Measurements from ENCODE around the gene PARD3. TPM values are rescaled to one million over a fixed set of nuclear protein-coding genes. Genes with fewer than 3 reads are reported as not detected.

PARD3 gene
- polyA plus RNA-seq, 2 of the 4 experiments (the other 2 are of a cell fraction): 110 to 200 TPM

DNA sequence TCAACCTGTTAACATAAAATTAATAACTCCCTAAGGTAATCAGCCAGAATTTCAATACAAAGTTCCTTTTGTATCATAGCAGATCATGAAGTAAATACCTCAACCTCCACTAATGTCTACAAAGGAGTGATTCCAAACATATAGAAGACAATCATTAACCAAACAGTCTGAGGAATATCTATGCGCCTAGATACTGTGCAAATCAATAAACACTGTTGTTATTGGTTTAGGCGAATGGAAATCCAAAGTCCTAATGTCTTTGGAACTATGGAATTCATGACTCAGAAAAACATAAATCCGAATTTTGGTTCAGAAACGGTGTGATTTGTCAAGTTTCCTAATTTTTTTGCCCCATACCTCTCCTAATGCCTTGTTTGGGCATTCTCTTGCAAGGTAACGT, 469.7 kb downstream of the PARD3 start (continued):
- TF ChIP-seq RCOR1 (IDR thresholded peaks at IDR 0.05; ENCODE audit: low read depth, low read length) (no peak), CBX2 (IDR thresholded peaks at IDR 0.05; ENCODE audit: borderline replicate concordance, low read depth) (no peak), HDAC2 (IDR thresholded peaks at IDR 0.05) (no peak), RNF2 (IDR thresholded peaks at IDR 0.05; ENCODE audit: borderline replicate concordance, low read depth) (no peak), HEYL (CRISPR knock-in tag; IDR thresholded peaks at IDR 0.05) (no peak)

DNA sequence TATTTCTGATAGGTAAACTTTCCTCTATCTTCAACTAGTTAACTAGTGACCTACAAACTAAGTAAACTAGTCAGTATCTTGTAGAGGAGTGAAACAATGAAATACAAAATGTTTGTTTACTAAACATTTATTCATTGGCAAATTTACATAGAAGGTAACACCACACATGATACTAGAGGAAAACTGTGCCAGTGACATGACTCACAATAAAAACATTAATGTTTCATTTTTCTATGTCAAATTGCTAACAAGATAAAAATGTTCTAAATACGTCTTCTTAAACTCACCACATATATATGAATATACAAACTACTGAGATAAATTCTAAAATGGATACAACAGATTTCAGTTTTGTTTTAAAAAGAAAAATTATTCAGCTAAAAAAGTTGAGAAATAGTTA, 471.3 kb downstream of the PARD3 start:
- ATAC-seq: no peak
- H3K4me3 ChIP-seq: no peak overlapping the region
- POLR2A ChIA-PET: no interaction called here
- H3K4me2 ChIP-seq: peak overlapping the region; percentile 33
- H3K4me1 ChIP-seq: peaks cover 64% of the 10 kb centered on the region
- 22% methylated on average over 1 of the region's 1 CpG for WGBS (ENCODE audit: missing lambda C conversion rate)
- peak; percentile 49 for FAIRE-seq
- no peak for DNase-seq (ENCODE audit: low read depth in 1 of 2, low spot score in 1 of 2)
- H3K27ac ChIP-seq: peak overlapping the region in 1 of 2 experiments; percentile 10; a peak in 2 of 6 replicates
- no peak for TF ChIP-seq HOXB13 (CRISPR knock-in tag; IDR thresholded peaks at IDR 0.05; ENCODE audit: low read depth)
- no peak for TF ChIP-seq EHF (CRISPR knock-in tag; IDR thresholded peaks at IDR 0.05)
- no peak for TF ChIP-seq BHLHE40 (IDR thresholded peaks at IDR 0.05; ENCODE audit: low read depth, low read length)
- TF ChIP-seq TFCP2L1 (CRISPR knock-in tag; IDR thresholded peaks at IDR 0.05): no peak
- TF ChIP-seq CEBPB (IDR thresholded peaks at IDR 0.05): no peak
- TF ChIP-seq HOXB5 (CRISPR knock-in tag; IDR thresholded peaks at IDR 0.05): no peak
- TF ChIP-seq ZFP36 (IDR thresholded peaks at IDR 0.05; ENCODE audit: borderline replicate concordance, partially characterized antibody): no peak
- TF ChIP-seq, protein P1, sequence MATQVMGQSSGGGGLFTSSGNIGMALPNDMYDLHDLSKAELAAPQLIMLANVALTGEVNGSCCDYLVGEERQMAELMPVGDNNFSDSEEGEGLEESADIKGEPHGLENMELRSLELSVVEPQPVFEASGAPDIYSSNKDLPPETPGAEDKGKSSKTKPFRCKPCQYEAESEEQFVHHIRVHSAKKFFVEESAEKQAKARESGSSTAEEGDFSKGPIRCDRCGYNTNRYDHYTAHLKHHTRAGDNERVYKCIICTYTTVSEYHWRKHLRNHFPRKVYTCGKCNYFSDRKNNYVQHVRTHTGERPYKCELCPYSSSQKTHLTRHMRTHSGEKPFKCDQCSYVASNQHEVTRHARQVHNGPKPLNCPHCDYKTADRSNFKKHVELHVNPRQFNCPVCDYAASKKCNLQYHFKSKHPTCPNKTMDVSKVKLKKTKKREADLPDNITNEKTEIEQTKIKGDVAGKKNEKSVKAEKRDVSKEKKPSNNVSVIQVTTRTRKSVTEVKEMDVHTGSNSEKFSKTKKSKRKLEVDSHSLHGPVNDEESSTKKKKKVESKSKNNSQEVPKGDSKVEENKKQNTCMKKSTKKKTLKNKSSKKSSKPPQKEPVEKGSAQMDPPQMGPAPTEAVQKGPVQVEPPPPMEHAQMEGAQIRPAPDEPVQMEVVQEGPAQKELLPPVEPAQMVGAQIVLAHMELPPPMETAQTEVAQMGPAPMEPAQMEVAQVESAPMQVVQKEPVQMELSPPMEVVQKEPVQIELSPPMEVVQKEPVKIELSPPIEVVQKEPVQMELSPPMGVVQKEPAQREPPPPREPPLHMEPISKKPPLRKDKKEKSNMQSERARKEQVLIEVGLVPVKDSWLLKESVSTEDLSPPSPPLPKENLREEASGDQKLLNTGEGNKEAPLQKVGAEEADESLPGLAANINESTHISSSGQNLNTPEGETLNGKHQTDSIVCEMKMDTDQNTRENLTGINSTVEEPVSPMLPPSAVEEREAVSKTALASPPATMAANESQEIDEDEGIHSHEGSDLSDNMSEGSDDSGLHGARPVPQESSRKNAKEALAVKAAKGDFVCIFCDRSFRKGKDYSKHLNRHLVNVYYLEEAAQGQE (IDR thresholded peaks at IDR 0.05): no peak
- no peak for TF ChIP-seq RARB (CRISPR knock-in tag; IDR thresholded peaks at IDR 0.05)
- TF ChIP-seq, protein P2, sequence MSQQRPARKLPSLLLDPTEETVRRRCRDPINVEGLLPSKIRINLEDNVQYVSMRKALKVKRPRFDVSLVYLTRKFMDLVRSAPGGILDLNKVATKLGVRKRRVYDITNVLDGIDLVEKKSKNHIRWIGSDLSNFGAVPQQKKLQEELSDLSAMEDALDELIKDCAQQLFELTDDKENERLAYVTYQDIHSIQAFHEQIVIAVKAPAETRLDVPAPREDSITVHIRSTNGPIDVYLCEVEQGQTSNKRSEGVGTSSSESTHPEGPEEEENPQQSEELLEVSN (IDR thresholded peaks at IDR 0.05; ENCODE audit: borderline replicate concordance, low read depth): no peak
- TF ChIP-seq, protein P3, sequence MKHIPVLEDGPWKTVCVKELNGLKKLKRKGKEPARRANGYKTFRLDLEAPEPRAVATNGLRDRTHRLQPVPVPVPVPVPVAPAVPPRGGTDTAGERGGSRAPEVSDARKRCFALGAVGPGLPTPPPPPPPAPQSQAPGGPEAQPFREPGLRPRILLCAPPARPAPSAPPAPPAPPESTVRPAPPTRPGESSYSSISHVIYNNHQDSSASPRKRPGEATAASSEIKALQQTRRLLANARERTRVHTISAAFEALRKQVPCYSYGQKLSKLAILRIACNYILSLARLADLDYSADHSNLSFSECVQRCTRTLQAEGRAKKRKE (CRISPR knock-in tag; IDR thresholded peaks at IDR 0.05; ENCODE audit: low read depth): no peak
- TF ChIP-seq RAD21 (conservative IDR thresholded peaks at IDR 0.05 in 1 of 2, IDR thresholded peaks at IDR 0.05 in 1 of 2): no peak
- TF ChIP-seq RNF2 (IDR thresholded peaks at IDR 0.05; ENCODE audit: borderline replicate concordance, low read depth): no peak
- TF ChIP-seq, protein P4, sequence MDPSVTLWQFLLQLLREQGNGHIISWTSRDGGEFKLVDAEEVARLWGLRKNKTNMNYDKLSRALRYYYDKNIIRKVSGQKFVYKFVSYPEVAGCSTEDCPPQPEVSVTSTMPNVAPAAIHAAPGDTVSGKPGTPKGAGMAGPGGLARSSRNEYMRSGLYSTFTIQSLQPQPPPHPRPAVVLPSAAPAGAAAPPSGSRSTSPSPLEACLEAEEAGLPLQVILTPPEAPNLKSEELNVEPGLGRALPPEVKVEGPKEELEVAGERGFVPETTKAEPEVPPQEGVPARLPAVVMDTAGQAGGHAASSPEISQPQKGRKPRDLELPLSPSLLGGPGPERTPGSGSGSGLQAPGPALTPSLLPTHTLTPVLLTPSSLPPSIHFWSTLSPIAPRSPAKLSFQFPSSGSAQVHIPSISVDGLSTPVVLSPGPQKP (IDR thresholded peaks at IDR 0.05; ENCODE audit: low read depth, low read length): no peak
- H3K9me3 ChIP-seq: no peaks in the 10 kb centered on the region
- CTCF ChIA-PET: no interaction called here

DNA sequence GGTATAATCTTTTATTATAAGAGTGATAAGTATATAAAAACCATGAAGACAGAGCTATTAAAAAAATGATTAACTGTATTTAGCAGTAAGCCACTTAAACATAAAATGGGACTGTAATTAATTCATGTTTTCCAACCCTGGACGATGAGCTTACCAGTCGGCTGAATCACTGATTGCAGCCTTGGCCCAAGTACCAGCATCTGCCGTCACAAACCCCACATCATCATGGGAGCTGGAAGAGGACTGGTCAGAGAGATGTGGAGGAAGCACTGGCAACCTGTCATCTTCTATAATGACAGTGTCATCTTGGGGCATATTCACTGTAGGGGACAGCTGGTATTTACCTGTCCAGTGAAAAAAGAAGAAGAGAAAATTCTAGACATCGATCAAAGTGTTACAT, 473.6 kb downstream of the PARD3 start:
- Histone ChIP-seq H3K4me2 (no peak overlapping the region), H3K4me3 (no peak overlapping the region), H3K27ac (no peak overlapping the region), H3K9me3 (no peaks in the 10 kb centered on the region), H3K4me1 (peaks cover 58% of the 10 kb centered on the region)
- WGBS (ENCODE audit: missing lambda C conversion rate): 84% methylated on average over 4 of the region's 4 CpGs
- ATAC-seq (no peak), FAIRE-seq (no peak), DNase-seq (ENCODE audit: low read depth in 1 of 2, low spot score in 1 of 2) (no peak)
- CTCF ChIA-PET: interaction anchor here (1.5 kb wide), 1 partner anchor 9 kb away, joined by 6 read pairs; no protein-coding TSS in a partner anchor
- TF ChIP-seq RNF2 (IDR thresholded peaks at IDR 0.05; ENCODE audit: borderline replicate concordance, low read depth) (no peak), ZSCAN20 (CRISPR knock-in tag; IDR thresholded peaks at IDR 0.05) (no peak)
- TF ChIP-seq, protein P3 (CRISPR knock-in tag; IDR thresholded peaks at IDR 0.05; ENCODE audit: low read depth): no peak
- TF ChIP-seq, protein P5, sequence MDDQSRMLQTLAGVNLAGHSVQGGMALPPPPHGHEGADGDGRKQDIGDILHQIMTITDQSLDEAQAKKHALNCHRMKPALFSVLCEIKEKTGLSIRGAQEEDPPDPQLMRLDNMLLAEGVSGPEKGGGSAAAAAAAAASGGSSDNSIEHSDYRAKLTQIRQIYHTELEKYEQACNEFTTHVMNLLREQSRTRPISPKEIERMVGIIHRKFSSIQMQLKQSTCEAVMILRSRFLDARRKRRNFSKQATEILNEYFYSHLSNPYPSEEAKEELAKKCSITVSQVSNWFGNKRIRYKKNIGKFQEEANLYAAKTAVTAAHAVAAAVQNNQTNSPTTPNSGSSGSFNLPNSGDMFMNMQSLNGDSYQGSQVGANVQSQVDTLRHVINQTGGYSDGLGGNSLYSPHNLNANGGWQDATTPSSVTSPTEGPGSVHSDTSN (IDR thresholded peaks at IDR 0.05): no peak
- POLR2A ChIA-PET: interaction anchor here (1.7 kb wide), 1 partner anchor 22 kb away, joined by 4 read pairs; no protein-coding TSS in a partner anchor

Data from A549 (cell line).